B cell (primary cell): Measurements from ENCODE around the gene MYL7. TPM values are rescaled to one million over a fixed set of nuclear protein-coding genes. Genes with fewer than 3 reads are reported as not detected.

Source experiments
- ATAC-seq: fragments of 200-7000 bp; cut with Tn5 transposase; one replicate; pipeline ENCODE4 v1.10.0; 2021; ENCODE audit warnings: low read depth, mild to moderate bottlenecking, moderate number of reproducible peaks, moderate library complexity
- CTCF ChIA-PET: fragments of 350-600 bp; sonication (Branson Sonifier 250); formaldehyde crosslinking; loops from one replicate; lab custom pipeline; 2021; ENCODE audit warnings: antibody characterized with exemption, inconsistent platforms; lab: Charles Lee
- POLR2A ChIA-PET: fragments of 350-600 bp; sonication (Branson Sonifier 250); formaldehyde crosslinking; loops from one replicate; lab custom pipeline; 2021; ENCODE audit warnings: antibody characterized with exemption; lab: Charles Lee
- DNase-seq: peaks from one replicate; pipeline ENCODE4 v3.0.0; 2013
- H2AFZ ChIP-seq: 2 replicates; pipeline ENCODE4 v1.6.1; 2012; ENCODE audit warnings: mild to moderate bottlenecking, low read depth, low read length; ENCODE audit not compliant: insufficient read depth, poor library complexity, severe bottlenecking
- H3K27ac ChIP-seq, 2 donors: 1 replicate in 1 of 2; 2 replicates in 1 of 2; pipeline ENCODE4 v1.5.1; 2012 to 2013; ENCODE audit warnings: low read length in 2 of 2, mild to moderate bottlenecking in 2 of 2, moderate library complexity in 1 of 2
- H3K27me3 ChIP-seq, 4 experiments: fragments of 200-600 bp in 1 of 4; sonication (generic) in 1 of 4; replicated peaks in 1 of 4; 1 replicate in 2 of 4; 2 replicates in 2 of 4; pipeline versions ENCODE4 v1.6.1 to v1.7.0; 2013 to 2016; ENCODE audit warnings: low read length in 3 of 4, mild to moderate bottlenecking in 2 of 4, mixed read lengths in 1 of 4, moderate library complexity in 1 of 4; ENCODE audit not compliant: insufficient read depth in 4 of 4, control insufficient read depth in 3 of 4; ENCODE audit errors: control extremely low read depth in 1 of 4
- H3K36me3 ChIP-seq, 2 experiments: replicated peaks in 1 of 2; 1 replicate in 1 of 2; 2 replicates in 1 of 2; pipeline versions ENCODE4 v1.6.1 to v1.7.1; 2013; ENCODE audit warnings: low read length in 1 of 2; ENCODE audit not compliant: insufficient read depth in 2 of 2, control insufficient read depth in 1 of 2; ENCODE audit errors: control extremely low read depth in 1 of 2, extremely low read depth in 1 of 2
- H3K4me1 ChIP-seq, 2 donors: fragments of 200-600 bp in 1 of 2; sonication (generic) in 1 of 2; 1 replicate in 1 of 2; 2 replicates in 1 of 2; pipeline versions ENCODE4 v1.5.1 to v1.6.1; 2013 to 2017; ENCODE audit warnings: low read length in 2 of 2; ENCODE audit not compliant: control insufficient read depth in 2 of 2, insufficient read depth in 2 of 2
- H3K4me2 ChIP-seq: replicated peaks from 2 replicates; pipeline ENCODE3; 2012; ENCODE audit warnings: mild to moderate bottlenecking, low read depth, low read length; ENCODE audit not compliant: poor library complexity, severe bottlenecking
- H3K4me3 ChIP-seq, 5 experiments: fragments of 200-600 bp in 1 of 5; sonication (generic) in 1 of 5; 1 replicate in 3 of 5; 2 replicates in 2 of 5; pipeline versions ENCODE4 v1.5.1 to v1.7.0; 2011 to 2016; ENCODE audit warnings: low read length in 4 of 5, mild to moderate bottlenecking in 4 of 5, low read depth in 2 of 5, control low read depth in 1 of 5, moderate library complexity in 1 of 5; ENCODE audit not compliant: insufficient read depth in 1 of 5; ENCODE audit errors: control extremely low read depth in 1 of 5, extremely low read depth in 1 of 5
- H3K79me2 ChIP-seq: fragments of 200-600 bp; sonication (generic); one replicate; pipeline ENCODE4 v1.6.0; 2016; ENCODE audit warnings: low read length; ENCODE audit not compliant: control insufficient read depth, insufficient read depth
- H3K9ac ChIP-seq: fragments of 200-600 bp; sonication (generic); 2 replicates; pipeline ENCODE4 v1.6.1; 2017; ENCODE audit warnings: mild to moderate bottlenecking, low read length, moderate library complexity
- H3K9me3 ChIP-seq, 3 donors: one replicate each; pipeline versions ENCODE4 v1.6.1 to v1.7.1; 2013; ENCODE audit warnings: low read length in 2 of 3; ENCODE audit not compliant: control insufficient read depth in 2 of 3, insufficient read depth in 1 of 3; ENCODE audit errors: control extremely low read depth in 1 of 3
- H4K20me1 ChIP-seq: 2 replicates; pipeline ENCODE4 v1.6.0; 2012; ENCODE audit warnings: mild to moderate bottlenecking, low read length; ENCODE audit not compliant: insufficient read depth, control insufficient read depth, poor library complexity, severe bottlenecking
- H3K27ac Mint-ChIP-seq: one replicate; pipeline ENCODE4 v1.8.0; 2021; ENCODE audit warnings: mixed read lengths
- H3K27me3 Mint-ChIP-seq: one replicate; pipeline ENCODE4 v1.8.0; 2021; ENCODE audit warnings: mixed read lengths
- H3K4me1 Mint-ChIP-seq: one replicate; pipeline ENCODE4 v1.8.0; 2021; ENCODE audit warnings: mixed read lengths
- H3K4me3 Mint-ChIP-seq: one replicate; pipeline ENCODE4 v1.8.0; 2021; ENCODE audit warnings: mixed read lengths
- H3K9me3 Mint-ChIP-seq: one replicate; pipeline ENCODE4 v1.8.0; 2022; ENCODE audit warnings: mixed read lengths; ENCODE audit not compliant: insufficient read depth
- CTCF ChIP-seq: fragments of 200-600 bp; IDR thresholded peaks from one replicate; pipeline ENCODE4 v1.8.0; 2022; ENCODE audit warnings: antibody characterized with exemption, mild to moderate bottlenecking
- EZH2 ChIP-seq: IDR thresholded peaks from 2 replicates; pipeline ENCODE4 v1.6.1; 2012; ENCODE audit warnings: borderline replicate concordance, low read depth, mild to moderate bottlenecking, moderate library complexity, low read length; ENCODE audit not compliant: insufficient read depth, poor library complexity, severe bottlenecking
- WGBS: methylation state at CpG from one replicate; pipeline ENCODE4 v1.1.5; 2013; ENCODE audit warnings: missing lambda C conversion rate; ENCODE audit not compliant: insufficient coverage; 5-methylcytosine and 5-hydroxymethylcytosine counted together
- intact Hi-C: fragments of 100-400 bp; cut with micrococcal nuclease; formaldehyde crosslinking; loops from one replicate; pipeline ENCODE4 v1.10.0; 2022
- polyA plus RNA-seq: library from polyadenylated mRNA; depleted of rRNA; stranded (reverse); fragments of >200 nt; gene quantifications from 2 replicates; pipeline ENCODE4 v1.2.3, GENCODE V29; 2012
- total RNA-seq, 2 donors: library from RNA; stranded (reverse); fragments of 120-200 nt in 1 of 2; gene quantifications; 1 replicate in 1 of 2; 2 replicates in 1 of 2; pipeline versions ENCODE4 v1.2.3 to v1.2.4, GENCODE V29; 2013 to 2022

Gene MYL7
- total and polyA plus RNA-seq, 2 donors (not counting 1 experiment from before 2014, with no cell fraction given), result not detected

- Mint-ChIP-seq H3K4me1 (peaks cover 9% of the 10 kb centered on the region), H3K9me3 (no peaks in the 10 kb centered on the region), H3K27me3 (no peaks in the 10 kb centered on the region), H3K27ac (no peak overlapping the region), H3K4me3 (no peak overlapping the region)
- H3K4me3 ChIP-seq, result no peak overlapping the region
- no peak overlapping the region for H2AFZ ChIP-seq
- ATAC-seq (no peak), DNase-seq (no peak)
- no peaks in the 10 kb centered on the region for H3K79me2 ChIP-seq
- CTCF ChIA-PET, result interaction anchor here (0.6 kb wide), 1 partner anchor 1170 kb away, joined by 3 read pairs; no protein-coding TSS in a partner anchor
- no peak overlapping the region for H3K9ac ChIP-seq
- no peaks in the 10 kb centered on the region for H3K9me3 ChIP-seq
- H3K36me3 ChIP-seq, result no peaks in the 10 kb centered on the region
- 100% methylated on average over 4 of the region's 4 CpGs for WGBS
- no peaks in the 10 kb centered on the region for H4K20me1 ChIP-seq
- H3K4me2 ChIP-seq, result no peak overlapping the region
- H3K27me3 ChIP-seq, result peaks cover 0 to 24% (median 6%) of the 10 kb centered on the region in 4 experiments
- peaks cover 13 to 17% of the 10 kb centered on the region in 2 donors for H3K4me1 ChIP-seq
- intact Hi-C loops, result no loop called here
- no peak overlapping the region for H3K27ac ChIP-seq
- POLR2A ChIA-PET, result no interaction called here
- no peak for TF ChIP-seq CTCF
- no peak for TF ChIP-seq EZH2
These were observed 896 bp upstream of the MYL7 start for GRCh38 chr7:44142028-44142427.

GRCh38 chr7:44140341-44140740, 791 bp downstream of the MYL7 start:
- CTCF ChIA-PET, result no interaction called here

More at GRCh38 chr7:44140341-44140740, 791 bp downstream of the MYL7 start:
- Histone ChIP-seq H3K79me2 (no peaks in the 10 kb centered on the region), H3K4me1 (peaks cover 3 to 5% of the 10 kb centered on the region in 2 donors), H3K9ac (no peak overlapping the region), H3K36me3 (no peaks in the 10 kb centered on the region), H3K4me3 (no peak overlapping the region), H3K27me3 (peaks cover 0 to 14% (median 4%) of the 10 kb centered on the region in 4 experiments), H4K20me1 (no peaks in the 10 kb centered on the region), H3K4me2 (no peak overlapping the region), H3K9me3 (no peaks in the 10 kb centered on the region), H2AFZ (no peak overlapping the region), H3K27ac (no peak overlapping the region)
- intact Hi-C loops, result no loop called here
- Mint-ChIP-seq H3K27ac (no peak overlapping the region), H3K9me3 (no peaks in the 10 kb centered on the region), H3K4me3 (no peak overlapping the region), H3K27me3 (no peaks in the 10 kb centered on the region), H3K4me1 (peaks cover 4% of the 10 kb centered on the region)
- DNase-seq (no peak), ATAC-seq (no peak)
- POLR2A ChIA-PET, result no interaction called here
- WGBS, result 92% methylated on average over 6 of the region's 10 CpGs
- TF ChIP-seq EZH2, result no peak
- no peak for TF ChIP-seq CTCF
